Measurements from ENCODE around the gene SEPTIN3. TPM values are rescaled to one million over a fixed set of nuclear protein-coding genes. Genes with fewer than 3 reads are reported as not detected.
A peak's percentile ranks its signal among the peaks of the same experiment; 100 is the strongest.

The SEPTIN3 gene
- total RNA-seq, 5 donors from 2014 or later (not counting 1 experiment from before 2014, with no cell fraction given), result 0.10 to 0.30 (median 0.23) TPM

- DNase-seq (no peak), ATAC-seq (replicated peaks in 1 of 4) (peak; percentile 41 to 62 (median 50))
- peaks cover 0 to 11% of the 10 kb centered on the region in 2 experiments for H3K27me3 ChIP-seq (replicated peaks in 1 of 2; ENCODE audit: control insufficient read depth in 2 of 2, extremely low read depth in 1 of 2, insufficient read depth in 2 of 2, low read length in 1 of 2)
- H3K27ac Mint-ChIP-seq, result no peak overlapping the region
- ChIA-PET POLR2A (no interaction called here), CTCF (interaction anchor here in 1 of 2 donors (0.6 kb wide), 2 partner anchors 266 to 516 kb away, joined by 4 read pairs; no protein-coding TSS in a partner anchor)
- H3K4me1 Mint-ChIP-seq, result peaks cover 3 to 11% (median 8%) of the 10 kb centered on the region in 3 donors
- H3K4me1 ChIP-seq (ENCODE audit: control insufficient read depth in 1 of 2, extremely low read depth in 1 of 2, insufficient read depth in 2 of 2, low read length in 2 of 2), result peaks cover 0 to 12% of the 10 kb centered on the region in 2 experiments
- no peaks in the 10 kb centered on the region for H3K9me3 ChIP-seq
- no peak overlapping the region for H3K27ac ChIP-seq (ENCODE audit: low read length)
- H3K4me3 Mint-ChIP-seq, result peak overlapping the region in 1 of 3 donors; percentile 53
- H3K36me3 ChIP-seq (ENCODE audit: control insufficient read depth in 2 of 2, extremely low read depth in 1 of 2, insufficient read depth in 1 of 2, low read length in 1 of 2), result no peaks in the 10 kb centered on the region
- no peaks in the 10 kb centered on the region for H3K9me3 Mint-ChIP-seq
- no peaks in the 10 kb centered on the region for H3K36me3 Mint-ChIP-seq
- H3K4me3 ChIP-seq (ENCODE audit: control insufficient read depth in 1 of 2, extremely low read depth in 1 of 2, low read length in 1 of 2), result no peak overlapping the region
- peaks cover 0 to 4% of the 10 kb centered on the region in 2 donors for H3K27me3 Mint-ChIP-seq
- whole genome bisulfite sequencing (ENCODE audit: insufficient coverage), result 45% methylated on average over 21 of the region's 23 CpGs
These were observed 11.2 kb upstream of the SEPTIN3 start for GRCh38 chr22:41957941-41958556.

GRCh38 chr22:41963453-41964111, 5.7 kb upstream of the SEPTIN3 start:
- no peak overlapping the region for H3K27ac Mint-ChIP-seq
- no peaks in the 10 kb centered on the region for H3K9me3 Mint-ChIP-seq
- Histone ChIP-seq H3K27me3 (replicated peaks in 1 of 2; ENCODE audit: control insufficient read depth in 2 of 2, extremely low read depth in 1 of 2, insufficient read depth in 2 of 2, low read length in 1 of 2) (peaks cover 0 to 9% of the 10 kb centered on the region in 2 experiments), H3K9me3 (no peaks in the 10 kb centered on the region), H3K36me3 (ENCODE audit: control insufficient read depth in 2 of 2, extremely low read depth in 1 of 2, insufficient read depth in 1 of 2, low read length in 1 of 2) (no peaks in the 10 kb centered on the region), H3K4me1 (ENCODE audit: control insufficient read depth in 1 of 2, extremely low read depth in 1 of 2, insufficient read depth in 2 of 2, low read length in 2 of 2) (no peaks in the 10 kb centered on the region), H3K27ac (ENCODE audit: low read length) (no peak overlapping the region), H3K4me3 (ENCODE audit: control insufficient read depth in 1 of 2, extremely low read depth in 1 of 2, low read length in 1 of 2) (no peak overlapping the region)
- H3K4me1 Mint-ChIP-seq, result peaks cover 0 to 2% (median 0%) of the 10 kb centered on the region in 3 donors
- no peak overlapping the region for H3K4me3 Mint-ChIP-seq
- WGBS (ENCODE audit: insufficient coverage), result 84% methylated on average over 8 of the region's 9 CpGs
- no peak for ATAC-seq (replicated peaks in 1 of 4)
- no peak for DNase-seq
- ChIA-PET POLR2A (no interaction called here), CTCF (no interaction called here)
- no peaks in the 10 kb centered on the region for H3K36me3 Mint-ChIP-seq
- H3K27me3 Mint-ChIP-seq, result peaks cover 0 to 5% of the 10 kb centered on the region in 2 donors

- Mint-ChIP-seq H3K27me3 (peaks cover 0 to 5% of the 10 kb centered on the region in 2 donors), H3K27ac (no peak overlapping the region), H3K4me3 (no peak overlapping the region), H3K9me3 (no peaks in the 10 kb centered on the region), H3K36me3 (no peaks in the 10 kb centered on the region), H3K4me1 (peaks cover 0 to 2% (median 0%) of the 10 kb centered on the region in 3 donors)
- CTCF ChIA-PET, result no interaction called here
- POLR2A ChIA-PET, result no interaction called here
- no peak overlapping the region for H3K27ac ChIP-seq (ENCODE audit: low read length)
- ATAC-seq (replicated peaks in 1 of 4), result no peak
- WGBS (ENCODE audit: insufficient coverage), result 62% methylated on average over 3 of the region's 5 CpGs
- peaks cover 0 to 11% of the 10 kb centered on the region in 2 experiments for H3K27me3 ChIP-seq (replicated peaks in 1 of 2; ENCODE audit: control insufficient read depth in 2 of 2, extremely low read depth in 1 of 2, insufficient read depth in 2 of 2, low read length in 1 of 2)
- H3K4me1 ChIP-seq (ENCODE audit: control insufficient read depth in 1 of 2, extremely low read depth in 1 of 2, insufficient read depth in 2 of 2, low read length in 2 of 2), result no peaks in the 10 kb centered on the region
- H3K9me3 ChIP-seq, result no peaks in the 10 kb centered on the region
- no peaks in the 10 kb centered on the region for H3K36me3 ChIP-seq (ENCODE audit: control insufficient read depth in 2 of 2, extremely low read depth in 1 of 2, insufficient read depth in 1 of 2, low read length in 1 of 2)
- H3K4me3 ChIP-seq (ENCODE audit: control insufficient read depth in 1 of 2, extremely low read depth in 1 of 2, low read length in 1 of 2), result no peak overlapping the region
- no peak for DNase-seq
These were observed 5.1 kb upstream of the SEPTIN3 start for GRCh38 chr22:41964112-41964491.

GRCh38 chr22:41966225-41966606, 3.0 kb upstream of the SEPTIN3 start:
- H3K4me3 Mint-ChIP-seq, result no peak overlapping the region
- no peak overlapping the region for H3K27ac ChIP-seq (ENCODE audit: low read length)
- H3K27me3 Mint-ChIP-seq, result peaks cover 0 to 17% of the 10 kb centered on the region in 2 donors
- ChIA-PET CTCF (interaction anchor here in 1 of 2 donors (1.0 to 1.2 kb wide), 3 partner anchors 123 to 478 kb away, joined by 3 to 5 read pairs (median 3); no protein-coding TSS in a partner anchor), POLR2A (interaction anchor here in 1 of 2 donors (0.6 kb wide), 1 partner anchor 365 kb away, joined by 5 read pairs; no protein-coding TSS in a partner anchor)
- H3K4me1 Mint-ChIP-seq, result no peaks in the 10 kb centered on the region
- H3K9me3 ChIP-seq, result no peaks in the 10 kb centered on the region
- H3K27ac Mint-ChIP-seq, result no peak overlapping the region
- DNase-seq, result no peak
- ATAC-seq (replicated peaks in 1 of 4), result no peak
- H3K4me3 ChIP-seq (ENCODE audit: control insufficient read depth in 1 of 2, extremely low read depth in 1 of 2, low read length in 1 of 2), result no peak overlapping the region
- no peaks in the 10 kb centered on the region for H3K36me3 Mint-ChIP-seq
- 100% methylated on average over 1 of the region's 2 CpGs for WGBS (ENCODE audit: insufficient coverage)
- H3K36me3 ChIP-seq (ENCODE audit: control insufficient read depth in 2 of 2, extremely low read depth in 1 of 2, insufficient read depth in 1 of 2, low read length in 1 of 2), result no peaks in the 10 kb centered on the region
- no peaks in the 10 kb centered on the region for H3K4me1 ChIP-seq (ENCODE audit: control insufficient read depth in 1 of 2, extremely low read depth in 1 of 2, insufficient read depth in 2 of 2, low read length in 2 of 2)
- H3K9me3 Mint-ChIP-seq, result no peaks in the 10 kb centered on the region
- H3K27me3 ChIP-seq (replicated peaks in 1 of 2; ENCODE audit: control insufficient read depth in 2 of 2, extremely low read depth in 1 of 2, insufficient read depth in 2 of 2, low read length in 1 of 2), result peaks cover 0 to 18% of the 10 kb centered on the region in 2 experiments

- ATAC-seq (replicated peaks in 1 of 4), result peak; percentile 65 to 78 (median 71)
- no peaks in the 10 kb centered on the region for H3K36me3 ChIP-seq (ENCODE audit: control insufficient read depth in 2 of 2, extremely low read depth in 1 of 2, insufficient read depth in 1 of 2, low read length in 1 of 2)
- POLR2A ChIA-PET, result interaction anchor here in 1 of 2 donors (0.6 to 0.7 kb wide), 2 partner anchors 364 to 583 kb away, joined by 4 to 5 read pairs; no protein-coding TSS in a partner anchor
- CTCF ChIA-PET, result interaction anchor here (0.6 to 1.9 kb wide), 6 partner anchors 124 to 507 kb away, joined by 3 to 8 read pairs (median 4); no protein-coding TSS in a partner anchor
- Mint-ChIP-seq H3K27me3 (peaks cover 5 to 20% of the 10 kb centered on the region in 2 donors), H3K9me3 (no peaks in the 10 kb centered on the region), H3K4me3 (no peak overlapping the region), H3K27ac (peak overlapping the region in 1 of 2 donors; percentile 32), H3K4me1 (no peaks in the 10 kb centered on the region), H3K36me3 (no peaks in the 10 kb centered on the region)
- no peaks in the 10 kb centered on the region for H3K4me1 ChIP-seq (ENCODE audit: control insufficient read depth in 1 of 2, extremely low read depth in 1 of 2, insufficient read depth in 2 of 2, low read length in 2 of 2)
- H3K27me3 ChIP-seq (replicated peaks in 1 of 2; ENCODE audit: control insufficient read depth in 2 of 2, extremely low read depth in 1 of 2, insufficient read depth in 2 of 2, low read length in 1 of 2), result peaks cover 0 to 23% of the 10 kb centered on the region in 2 experiments
- H3K27ac ChIP-seq (ENCODE audit: low read length), result no peak overlapping the region
- no peaks in the 10 kb centered on the region for H3K9me3 ChIP-seq
- DNase-seq, result peak in 15 of 35 experiments; percentile 13 to 71 (median 24)
- H3K4me3 ChIP-seq (ENCODE audit: control insufficient read depth in 1 of 2, extremely low read depth in 1 of 2, low read length in 1 of 2), result no peak overlapping the region
- WGBS (ENCODE audit: insufficient coverage), result 47% methylated on average over 5 of the region's 8 CpGs
These were observed 2.5 kb upstream of the SEPTIN3 start for GRCh38 chr22:41966607-41967240.

- Histone ChIP-seq H3K4me1 (ENCODE audit: control insufficient read depth in 1 of 2, extremely low read depth in 1 of 2, insufficient read depth in 2 of 2, low read length in 2 of 2) (no peaks in the 10 kb centered on the region), H3K27ac (ENCODE audit: low read length) (no peak overlapping the region), H3K9me3 (no peaks in the 10 kb centered on the region), H3K27me3 (replicated peaks in 1 of 2; ENCODE audit: control insufficient read depth in 2 of 2, extremely low read depth in 1 of 2, insufficient read depth in 2 of 2, low read length in 1 of 2) (peaks cover 0 to 38% of the 10 kb centered on the region in 2 experiments), H3K4me3 (ENCODE audit: control insufficient read depth in 1 of 2, extremely low read depth in 1 of 2, low read length in 1 of 2) (no peak overlapping the region), H3K36me3 (ENCODE audit: control insufficient read depth in 2 of 2, extremely low read depth in 1 of 2, insufficient read depth in 1 of 2, low read length in 1 of 2) (no peaks in the 10 kb centered on the region)
- Mint-ChIP-seq H3K36me3 (no peaks in the 10 kb centered on the region), H3K27ac (no peak overlapping the region), H3K4me3 (no peak overlapping the region), H3K4me1 (no peaks in the 10 kb centered on the region), H3K9me3 (no peaks in the 10 kb centered on the region), H3K27me3 (peaks cover 13 to 35% of the 10 kb centered on the region in 2 donors)
- ChIA-PET CTCF (interaction anchor here in 1 of 2 donors (1.9 kb wide), 1 partner anchor 505 kb away, joined by 5 read pairs; no protein-coding TSS in a partner anchor), POLR2A (no interaction called here)
- DNase-seq (no peak), ATAC-seq (replicated peaks in 1 of 4) (no peak)
- 65% methylated on average over 4 of the region's 9 CpGs for WGBS (ENCODE audit: insufficient coverage)
These were observed 642 bp upstream of the SEPTIN3 start for GRCh38 chr22:41968601-41969000.

All from T-cell (primary cell).